GM21786 (cell line): ENCODE results near the gene YPEL5.
"Not testable (repeated sequence)": the region's sequence is repeated elsewhere in the genome, so short reads cannot be mapped to it uniquely, and the experiment has no call there.

Source experiments
- ATAC-seq: cut with Tn5 transposase; IDR thresholded peaks from one replicate; pipeline ENCODE4 v1.9.1; 2021; ENCODE audit not compliant: unreplicated experiment

YPEL5 gene

DNA sequence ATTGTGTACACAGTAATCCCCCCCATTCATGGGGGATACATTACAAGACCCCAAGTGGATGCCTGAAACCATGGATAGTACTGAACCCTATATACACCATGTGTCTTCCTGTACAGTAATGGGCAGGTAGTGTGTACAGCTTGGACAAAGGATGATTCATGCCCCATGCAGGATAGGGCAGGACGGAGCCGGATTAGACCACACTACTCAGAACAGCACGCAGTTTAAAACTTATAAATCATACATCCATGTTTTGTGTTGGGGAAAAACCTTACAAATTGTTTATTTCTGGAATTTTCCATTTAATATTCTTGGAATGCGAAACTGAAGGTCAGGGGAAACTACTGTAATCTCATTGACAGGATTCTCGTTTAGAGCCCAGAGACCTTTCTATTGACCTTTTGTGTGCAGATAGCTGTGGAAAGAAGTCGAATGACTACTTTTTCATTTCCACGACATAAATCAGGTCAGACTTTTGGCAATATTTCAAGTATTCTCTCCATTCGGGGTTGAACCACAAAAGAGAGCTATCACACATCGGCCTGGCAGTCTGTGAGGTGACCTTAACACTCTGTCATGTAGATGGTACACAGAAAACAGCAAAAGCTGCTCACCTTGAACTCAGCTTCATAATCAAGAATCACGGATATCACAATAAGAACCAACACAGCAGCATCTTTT, 9.9 kb upstream of the YPEL5 start:
- no peak for ATAC-seq

DNA sequence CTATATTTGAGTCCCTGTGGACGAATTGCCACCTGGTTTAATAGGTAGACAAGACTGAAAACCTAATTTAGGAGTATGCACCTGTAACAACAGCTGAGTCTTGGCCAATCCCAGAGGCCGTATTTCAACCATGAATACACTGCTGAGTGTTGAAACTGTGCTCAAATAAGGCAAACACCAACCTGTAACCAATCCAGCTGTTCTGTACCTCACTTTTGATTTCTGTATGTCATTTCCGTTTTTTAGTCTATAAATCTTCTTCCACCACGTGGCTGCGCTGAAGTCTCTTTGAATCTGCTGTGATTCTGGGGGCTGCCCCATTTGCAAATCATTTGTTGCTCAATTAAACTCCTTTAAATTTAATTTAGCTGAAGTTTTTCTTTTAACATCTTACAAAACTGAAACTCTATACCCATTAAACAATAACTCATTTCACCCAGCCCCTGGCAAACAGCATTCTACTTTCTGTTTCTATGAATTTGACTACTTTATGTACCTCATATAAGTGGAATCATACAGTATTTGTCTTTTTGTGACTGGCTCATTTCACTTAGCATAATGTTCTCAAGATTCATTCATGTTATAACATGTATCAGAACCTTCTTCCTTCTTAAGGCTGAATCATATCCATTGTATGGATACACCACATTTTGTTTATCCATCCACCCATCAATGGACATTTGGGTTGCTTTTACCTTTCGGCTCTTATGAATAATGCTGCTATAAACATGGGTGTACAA, 7.5 kb upstream of the YPEL5 start:
- peak; percentile 69 for ATAC-seq

DNA sequence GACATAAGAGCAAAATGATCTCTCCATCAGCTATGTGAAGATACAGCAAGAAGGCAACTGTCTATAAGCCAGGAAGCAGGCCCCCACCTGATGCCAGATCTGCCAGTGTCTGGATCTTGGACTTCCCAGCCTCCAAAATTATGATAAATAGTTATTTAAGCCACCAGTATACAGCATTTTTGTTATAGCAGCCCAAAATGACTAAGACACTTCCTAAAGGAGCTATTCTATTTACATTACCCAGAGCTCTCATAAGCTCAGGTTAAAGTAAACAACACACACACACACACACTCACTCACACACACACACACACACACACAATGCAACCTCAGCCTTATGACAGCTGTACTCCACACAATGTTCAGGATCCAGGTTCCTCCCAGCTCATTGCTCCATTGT, 5.7 kb upstream of the YPEL5 start:
- ATAC-seq: no peak

DNA sequence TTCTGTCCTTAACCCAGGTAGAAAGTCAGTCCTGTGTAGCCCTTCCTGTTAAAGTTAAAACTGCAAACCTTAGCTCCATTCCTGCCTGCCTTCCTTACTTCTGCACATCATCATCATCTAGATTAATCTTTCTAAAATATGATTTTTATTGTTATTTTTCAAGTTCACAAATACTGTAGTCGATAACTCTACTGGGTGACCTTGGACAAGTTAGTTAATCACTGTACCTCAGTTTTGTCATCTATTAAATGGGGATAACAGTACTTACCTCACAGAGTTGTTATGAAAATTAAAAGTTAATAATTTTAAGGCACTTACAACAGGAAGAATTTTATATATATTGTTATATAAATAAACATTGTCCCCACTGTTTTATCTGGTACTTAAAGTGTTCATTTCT, 2.5 kb upstream of the YPEL5 start:
- no peak for ATAC-seq

DNA sequence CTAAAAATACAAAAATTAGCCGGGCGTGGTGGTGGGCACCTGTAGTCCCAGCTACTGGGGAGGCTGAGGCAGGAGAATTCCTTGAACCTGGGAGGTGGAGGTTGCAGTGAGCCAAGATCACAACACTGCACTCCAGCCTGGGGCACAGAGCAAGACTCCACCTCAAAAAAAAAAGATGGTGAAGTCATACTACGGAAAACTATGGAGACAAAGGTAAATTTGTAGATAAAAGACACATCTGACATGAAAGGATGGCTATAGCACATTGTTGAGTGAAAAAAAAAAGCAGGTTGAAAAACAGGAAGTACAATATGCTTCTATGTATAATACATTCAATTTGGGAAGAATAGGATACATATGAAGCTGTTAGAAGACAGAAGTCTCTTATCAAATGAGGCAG, 1.9 kb upstream of the YPEL5 start:
- not testable (repeated sequence) for ATAC-seq

DNA sequence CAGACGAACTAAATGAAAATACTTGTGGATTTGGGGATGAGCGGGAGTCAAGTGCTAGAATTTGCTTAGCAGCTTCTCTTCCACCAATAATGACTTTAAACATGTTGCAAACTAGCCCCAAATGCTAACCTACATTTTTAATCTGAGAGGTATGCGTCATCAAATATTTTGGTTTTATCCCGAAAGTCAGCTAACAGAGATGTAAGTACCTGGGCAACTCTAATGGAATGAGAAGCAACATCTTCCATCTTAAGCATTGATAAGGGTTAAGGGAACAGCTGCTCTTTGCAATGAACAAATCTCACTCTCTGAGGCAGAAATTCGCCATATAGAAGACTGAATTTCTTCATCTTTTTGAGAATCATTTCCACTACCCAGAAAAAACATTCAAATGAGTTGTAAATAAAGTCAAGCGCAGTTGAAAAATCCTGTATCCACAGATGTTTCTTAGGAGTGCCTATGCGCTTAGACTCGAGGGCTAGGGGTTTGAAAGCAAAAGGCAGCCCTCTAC, 926 bp upstream of the YPEL5 start:
- ATAC-seq: no peak

DNA sequence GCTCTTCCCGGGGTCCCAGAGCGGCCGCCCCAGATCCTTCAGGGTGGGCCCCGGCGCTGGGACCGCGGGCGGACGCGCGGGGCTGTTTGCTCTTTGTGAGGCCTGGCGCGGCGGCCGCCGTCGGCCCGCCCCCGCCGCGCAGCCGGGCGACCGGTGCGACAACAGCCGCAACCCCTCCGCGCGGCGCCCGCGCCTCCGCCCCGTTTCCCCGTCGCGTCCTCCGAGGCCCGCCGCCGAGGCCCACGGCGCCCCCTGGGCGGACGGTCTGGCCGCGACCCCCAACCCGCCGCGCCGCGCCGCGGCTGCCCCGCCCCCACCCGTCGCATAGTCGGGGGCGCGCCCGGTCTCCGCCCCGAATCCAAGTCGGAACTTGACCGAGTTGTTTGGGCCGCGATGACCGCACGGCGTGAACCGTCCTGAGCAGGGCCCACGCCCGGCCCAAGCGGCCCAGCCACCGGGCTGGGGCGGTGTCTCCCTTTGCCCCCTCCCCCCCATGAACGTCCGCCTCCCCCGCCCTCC, 448 bp downstream of the YPEL5 start:
- ATAC-seq: no peak

DNA sequence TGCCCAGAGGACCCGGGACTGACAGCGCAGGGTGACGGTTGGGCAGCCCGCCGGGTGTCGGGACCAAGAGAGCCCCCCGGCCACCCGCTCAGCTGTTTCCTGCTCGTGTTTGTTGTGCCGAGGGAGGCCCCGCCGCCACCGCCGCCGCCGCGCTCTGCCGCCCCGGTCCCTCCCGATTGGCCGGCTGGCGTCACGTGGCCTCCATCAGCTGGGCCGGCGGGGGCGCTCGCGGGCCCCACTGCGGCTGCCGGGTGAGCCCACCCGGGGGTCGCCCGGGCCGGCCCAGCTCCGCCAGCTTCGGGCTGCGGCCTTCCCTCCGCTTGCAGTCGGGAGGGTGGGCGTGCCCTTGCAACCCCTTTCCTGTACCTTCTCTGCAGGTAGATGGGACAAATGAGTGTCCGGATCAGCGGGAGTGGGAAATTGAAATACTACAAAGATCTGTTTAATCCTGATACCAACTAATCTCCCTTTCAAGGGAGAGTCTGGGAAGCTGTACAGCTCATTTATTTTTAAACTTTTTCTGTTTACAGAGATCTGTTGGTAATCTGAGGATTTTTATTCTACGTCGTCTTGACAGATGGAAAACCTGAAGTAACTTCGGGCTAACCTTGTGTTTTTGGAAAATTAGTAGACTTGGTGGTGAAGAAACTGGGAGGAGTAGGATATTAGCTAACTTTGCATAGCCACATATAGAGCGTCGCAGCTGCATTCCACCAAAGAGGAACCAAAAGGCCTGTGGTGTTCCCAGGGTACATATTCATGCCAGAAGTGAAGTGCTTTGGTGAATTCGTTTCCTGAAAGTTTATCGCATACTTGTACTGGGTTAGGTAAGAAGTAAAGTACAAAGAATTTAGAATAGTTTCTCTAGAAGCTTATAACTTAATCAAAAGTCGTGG, 1.2 kb downstream of the YPEL5 start:
- no peak for ATAC-seq

DNA sequence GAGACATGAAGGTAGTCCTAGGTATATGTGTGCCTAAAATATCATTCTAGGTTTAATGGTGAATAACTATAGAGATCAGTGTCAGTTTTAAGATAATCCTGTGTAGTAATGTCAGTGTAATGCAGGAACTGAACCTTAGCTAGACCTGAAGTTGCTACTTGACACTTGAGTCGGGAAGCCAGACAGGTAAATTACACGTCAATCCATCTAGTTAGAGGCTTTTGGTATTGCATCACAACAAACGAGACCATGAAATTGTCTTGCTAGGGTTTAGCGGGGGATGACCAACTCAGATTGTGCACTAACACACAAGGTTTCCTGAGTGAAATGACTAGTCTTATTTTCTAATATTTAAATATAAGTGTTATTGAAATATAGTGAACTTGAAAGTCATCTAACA, 2.0 kb downstream of the YPEL5 start:
- ATAC-seq: no peak

DNA sequence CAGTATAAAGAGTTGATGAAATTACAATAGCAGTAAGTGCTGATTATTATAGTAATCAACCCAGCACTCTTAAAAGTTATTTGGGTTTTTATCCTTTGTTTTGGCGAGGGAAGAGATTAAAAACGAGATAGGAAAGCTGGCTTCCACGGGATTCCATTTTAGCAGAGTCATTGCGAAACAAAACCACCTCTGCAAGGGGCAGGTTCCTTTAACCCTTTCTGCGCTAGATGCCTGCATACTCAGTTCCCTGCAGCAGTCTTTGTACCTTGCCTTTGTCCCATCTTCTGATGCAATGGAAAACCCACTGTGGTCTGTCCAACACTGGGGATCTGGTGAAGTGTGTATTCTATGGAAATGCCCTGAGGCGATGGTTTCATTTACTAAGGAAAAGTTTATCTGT, 2.7 kb downstream of the YPEL5 start:
- no peak for ATAC-seq

DNA sequence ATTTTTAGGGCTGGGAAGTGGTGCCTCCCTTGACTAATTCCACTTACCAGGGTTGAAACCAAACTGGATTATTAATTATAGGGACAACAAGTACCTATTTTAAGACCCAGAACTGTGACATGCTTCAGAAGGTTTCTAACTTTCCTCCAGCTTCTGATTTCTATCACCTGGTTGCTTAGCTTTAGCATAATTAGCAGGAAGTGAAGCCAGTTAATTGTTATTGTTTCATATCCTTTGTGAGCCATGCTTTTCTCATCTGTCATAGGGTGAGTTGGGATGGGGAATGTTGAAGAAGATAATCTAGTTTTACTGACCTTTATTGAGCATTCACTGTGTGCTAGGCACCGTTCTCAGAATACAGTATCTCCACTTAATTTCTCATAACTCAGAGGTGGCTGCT, 3.2 kb downstream of the YPEL5 start:
- no peak for ATAC-seq

DNA sequence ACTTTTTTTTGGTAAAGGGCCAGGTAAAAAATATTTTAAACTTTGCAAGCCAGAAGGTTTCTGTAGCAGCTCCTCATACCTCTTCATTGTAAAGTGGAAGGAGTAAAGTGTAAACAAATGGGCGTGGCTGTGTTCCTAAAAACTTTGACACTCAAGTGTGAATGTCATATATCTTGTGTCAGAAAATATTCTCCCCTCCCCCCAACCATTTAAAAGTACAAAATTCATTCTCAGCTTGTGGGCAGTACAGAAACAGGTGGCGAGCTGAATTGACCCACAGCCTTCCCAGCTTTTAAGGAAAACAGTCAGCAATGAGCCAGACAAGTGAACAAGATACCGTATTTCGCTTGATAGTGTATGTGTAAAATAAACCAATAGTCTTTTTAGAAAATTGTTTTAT, 4.0 kb downstream of the YPEL5 start:
- no peak for ATAC-seq

DNA sequence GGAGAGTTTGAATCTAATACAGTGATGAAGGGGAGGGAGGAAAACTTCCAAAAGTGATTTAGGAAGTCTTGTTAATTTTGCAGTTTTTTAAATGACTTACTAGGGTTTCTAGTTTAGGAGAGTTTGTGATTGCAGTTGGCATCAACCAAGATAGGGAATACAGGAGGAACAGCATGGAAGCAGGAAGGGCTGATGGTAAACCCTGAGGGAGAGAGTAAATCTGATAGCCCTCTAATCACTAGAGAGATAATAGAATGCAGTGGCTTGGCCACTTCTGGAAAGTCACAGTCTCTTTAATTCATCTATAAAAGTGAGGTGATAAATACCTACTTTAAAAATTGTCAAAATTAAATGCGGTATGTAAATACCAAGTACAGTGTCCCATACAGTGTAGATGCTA, 5.6 kb downstream of the YPEL5 start:
- no peak for ATAC-seq

DNA sequence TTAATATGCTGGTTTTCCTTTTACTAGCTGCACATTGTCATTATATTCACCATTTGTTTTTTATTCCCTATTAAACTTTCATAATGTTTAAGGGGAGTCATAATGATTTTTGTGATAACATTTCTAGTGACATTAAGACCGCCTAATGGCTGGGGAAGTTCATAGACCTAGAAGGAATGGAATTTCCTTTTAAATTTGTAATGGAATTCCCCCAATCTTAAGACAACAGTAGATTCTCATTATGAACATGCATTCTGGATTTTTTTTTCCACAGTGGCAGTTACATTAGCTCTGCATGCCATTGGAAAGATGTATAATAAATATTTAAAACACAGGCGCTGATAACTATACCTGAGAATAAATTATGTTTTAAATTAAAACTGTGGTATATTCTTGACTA, 8.4 kb downstream of the YPEL5 start:
- no peak for ATAC-seq

DNA sequence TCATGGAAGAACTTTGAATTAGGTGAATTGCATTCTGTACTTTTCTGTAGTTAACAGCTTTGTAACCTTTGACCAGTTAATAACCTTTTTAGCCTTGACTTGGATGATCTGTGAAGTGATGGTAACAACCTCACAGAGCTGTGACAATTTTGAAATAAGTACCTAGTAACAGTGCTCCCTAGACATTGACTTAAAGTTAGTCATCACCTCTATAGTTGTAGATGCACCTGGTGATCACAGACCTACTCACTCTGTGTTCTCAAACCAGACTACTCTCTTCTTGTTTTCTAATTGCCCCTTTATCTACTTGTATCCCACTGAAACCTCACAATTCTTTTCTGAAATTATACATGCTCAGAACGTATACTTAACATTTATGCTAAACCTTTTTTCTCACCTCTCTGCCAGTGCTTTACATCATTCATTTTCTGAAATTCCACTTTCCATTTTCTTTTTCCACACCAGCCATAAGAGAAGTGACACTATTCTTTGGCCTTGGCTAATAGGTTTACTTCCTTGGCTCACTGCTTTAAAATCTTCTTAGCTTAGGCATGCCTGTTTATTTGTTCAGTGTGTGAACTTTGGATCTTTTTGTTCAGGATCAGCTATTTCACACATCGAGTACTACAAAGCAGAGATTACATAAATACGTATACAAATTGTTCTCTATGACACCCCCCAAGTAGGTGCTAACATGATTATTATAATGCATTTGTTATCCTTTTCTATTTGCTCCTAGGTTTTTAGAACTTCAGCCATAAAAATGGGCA, 9.3 kb downstream of the YPEL5 start:
- no peak for ATAC-seq

DNA sequence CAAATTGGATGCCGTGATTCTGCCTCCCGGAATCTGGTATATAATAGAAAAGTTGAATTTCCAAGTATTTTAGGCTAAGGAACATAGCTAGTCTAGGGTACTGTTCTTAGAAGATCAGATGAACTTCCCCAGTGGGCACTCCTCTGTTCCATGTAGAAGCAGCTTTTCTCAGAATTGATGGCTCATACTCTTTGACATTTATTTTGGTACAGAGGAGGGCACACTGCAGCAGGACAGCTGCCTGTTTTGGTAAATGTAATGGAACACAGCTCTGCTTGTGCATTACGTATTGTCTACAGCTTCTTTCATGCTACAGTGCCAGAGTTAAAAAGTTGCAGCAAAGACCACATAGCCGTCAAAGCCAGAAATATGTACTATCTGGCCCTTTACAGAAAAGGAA, 10.8 kb downstream of the YPEL5 start:
- ATAC-seq: no peak

DNA sequence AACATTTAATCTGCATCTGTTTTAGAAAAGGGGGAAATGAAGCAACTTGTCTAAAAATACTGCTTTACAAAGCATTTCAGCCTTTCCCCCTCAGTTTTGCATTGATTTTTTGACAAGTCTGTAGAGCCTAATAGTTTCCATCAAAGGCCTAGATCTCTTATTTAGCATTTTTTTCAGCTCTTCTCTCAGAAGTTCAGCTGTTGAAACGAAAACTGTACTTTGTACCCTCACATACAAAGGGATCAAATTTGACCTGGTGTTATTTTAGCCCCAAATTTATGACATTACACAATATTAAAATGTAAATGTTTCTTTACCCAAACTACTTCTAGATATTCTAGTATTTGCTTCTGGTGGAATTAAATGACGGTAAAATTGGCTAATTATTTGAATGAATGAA, 13.0 kb downstream of the YPEL5 start:
- ATAC-seq: no peak

DNA sequence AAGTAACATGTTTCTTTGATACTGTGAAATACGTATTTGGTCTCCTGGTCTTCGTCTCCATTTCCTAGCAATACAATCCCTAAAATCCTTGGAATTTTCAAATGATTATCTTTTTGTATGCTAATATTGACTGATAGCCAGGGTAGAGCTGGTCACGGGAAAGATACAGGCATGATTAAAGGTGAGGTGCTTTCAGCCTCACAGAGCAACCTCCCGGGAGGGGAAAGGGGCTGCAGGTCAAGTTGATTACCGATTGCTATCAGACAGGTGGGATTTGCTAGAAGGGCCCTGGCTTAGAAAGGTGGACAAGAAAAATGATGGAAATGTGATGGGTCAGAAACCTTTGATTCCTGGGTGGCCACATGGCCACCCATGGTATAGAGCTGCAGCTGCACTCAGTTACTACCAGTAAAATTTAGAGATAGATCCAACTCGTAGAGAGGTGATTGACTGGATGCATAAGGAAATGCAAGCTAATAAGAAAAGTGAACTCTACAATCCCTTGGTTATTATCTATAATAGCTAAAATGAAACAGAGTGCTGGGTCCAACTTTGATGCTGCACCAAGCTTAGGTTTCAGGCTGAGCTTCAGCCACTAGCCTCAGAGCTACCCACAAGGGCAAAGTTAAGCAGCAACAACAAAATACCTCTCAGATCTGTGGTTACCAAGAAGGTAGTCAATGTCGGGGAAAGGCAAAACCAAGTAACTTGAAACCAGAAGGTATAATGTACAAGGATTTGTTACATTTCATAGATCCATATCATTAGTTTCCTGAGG, 15.3 kb downstream of the YPEL5 start:
- ATAC-seq: no peak

DNA sequence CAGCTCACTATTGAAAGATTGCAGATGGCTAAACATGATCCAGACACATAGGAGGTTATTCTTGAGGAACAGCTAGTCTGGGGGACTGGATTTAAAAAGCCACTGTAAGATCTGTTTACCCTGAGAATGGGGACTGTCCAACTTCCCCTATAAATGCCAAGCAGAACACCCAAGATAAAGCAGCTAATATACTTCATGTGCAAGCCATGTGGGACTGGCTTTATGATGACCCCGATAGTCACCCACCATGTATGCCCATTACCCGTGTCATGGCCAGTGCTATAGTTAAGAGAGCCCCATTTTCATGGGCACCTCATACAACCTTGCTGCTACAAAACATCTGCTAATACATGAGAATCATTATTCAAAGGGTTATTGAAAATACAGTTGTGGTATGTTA, 16.0 kb downstream of the YPEL5 start:
- ATAC-seq: no peak
